ENCODE results near the gene FGF16. TPM values are rescaled to one million over a fixed set of nuclear protein-coding genes. Genes with fewer than 3 reads are reported as not detected.

Gene FGF16
- total and polyA plus RNA-seq, 5 donors from 2014 or later: not detected

DNA sequence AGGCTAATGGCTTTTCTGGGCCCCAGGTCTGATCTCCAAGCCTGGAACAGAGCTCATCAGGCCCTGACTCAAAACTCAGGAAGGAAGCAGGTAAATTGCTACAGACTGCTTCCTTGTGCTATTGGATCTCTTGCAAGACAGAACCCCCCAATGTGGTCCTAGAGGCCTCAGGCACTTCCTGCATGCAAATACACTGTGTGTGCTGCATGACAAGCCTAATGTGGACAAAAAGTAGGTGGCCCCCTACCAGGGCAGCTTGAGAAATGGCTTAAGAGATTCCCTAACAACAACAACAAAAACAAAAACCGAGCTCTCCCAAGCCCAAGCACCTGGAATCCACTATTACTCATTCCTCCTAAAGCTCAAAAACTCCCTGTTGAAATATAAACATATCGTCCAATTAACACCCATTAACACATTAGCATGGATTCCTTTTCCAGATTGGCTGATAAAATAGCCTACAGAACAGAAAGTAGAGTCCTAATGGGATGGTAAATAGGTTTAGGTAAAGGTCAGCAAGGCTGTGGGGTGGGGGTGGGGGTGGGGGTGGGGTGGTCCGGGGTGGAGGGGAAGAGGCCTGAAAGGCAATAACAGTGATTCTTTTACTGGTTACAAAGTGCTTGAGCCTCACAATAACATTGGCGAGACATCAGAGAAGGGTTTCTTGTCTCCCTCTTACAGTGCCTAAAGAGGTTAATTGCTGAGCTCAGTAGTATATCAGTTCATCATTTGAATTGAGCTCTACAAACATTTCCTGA, 24.1 kb upstream of the FGF16 start:
- no peaks in the 10 kb centered on the region for H3K9me3 Mint-ChIP-seq
- Histone ChIP-seq H3K27ac (ENCODE audit: insufficient read depth, low read length, poor library complexity, severe bottlenecking) (no peak overlapping the region), H3K36me3 (ENCODE audit: control insufficient read depth, insufficient read depth, low read length) (no peaks in the 10 kb centered on the region), H3K9me3 (ENCODE audit: control insufficient read depth in 2 of 2, low read length in 2 of 2) (no peaks in the 10 kb centered on the region), H3K4me3 (ENCODE audit: low read depth, low read length) (no peak overlapping the region), H3K27me3 (ENCODE audit: control insufficient read depth, insufficient read depth, low read length) (no peaks in the 10 kb centered on the region), H3K4me1 (ENCODE audit: control insufficient read depth, insufficient read depth, low read length, poor library complexity, severe bottlenecking) (no peaks in the 10 kb centered on the region)
- peaks cover 4% of the 10 kb centered on the region for H3K27me3 Mint-ChIP-seq
- no peak overlapping the region for H3K4me3 Mint-ChIP-seq
- no peaks in the 10 kb centered on the region for H3K36me3 Mint-ChIP-seq
- DNase-seq (no peak), ATAC-seq (ENCODE audit: low read depth in 2 of 2) (no peak)
- H3K27ac Mint-ChIP-seq: no peak overlapping the region
- no peaks in the 10 kb centered on the region for H3K4me1 Mint-ChIP-seq

DNA sequence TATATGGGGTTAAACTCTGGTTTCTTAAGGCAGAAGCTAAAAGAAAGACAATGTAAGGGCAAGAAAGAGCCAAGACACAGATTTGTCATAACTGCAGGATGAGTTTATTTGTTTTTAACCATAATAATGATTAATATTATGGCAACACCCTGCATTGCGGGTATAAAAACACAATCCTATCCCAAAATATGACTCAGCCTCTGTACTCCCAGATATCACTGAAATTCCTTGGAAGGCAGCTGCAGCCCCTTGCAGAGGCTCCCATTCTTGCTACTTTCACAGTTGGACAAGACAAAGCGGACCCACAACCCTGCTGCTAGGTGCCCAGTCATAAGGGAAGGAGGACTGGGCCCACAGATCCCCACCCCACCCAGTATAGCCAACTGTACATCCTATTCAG, 20.4 kb upstream of the FGF16 start:
- no peak for ATAC-seq (ENCODE audit: low read depth in 2 of 2)
- H3K27ac Mint-ChIP-seq: no peak overlapping the region

DNA sequence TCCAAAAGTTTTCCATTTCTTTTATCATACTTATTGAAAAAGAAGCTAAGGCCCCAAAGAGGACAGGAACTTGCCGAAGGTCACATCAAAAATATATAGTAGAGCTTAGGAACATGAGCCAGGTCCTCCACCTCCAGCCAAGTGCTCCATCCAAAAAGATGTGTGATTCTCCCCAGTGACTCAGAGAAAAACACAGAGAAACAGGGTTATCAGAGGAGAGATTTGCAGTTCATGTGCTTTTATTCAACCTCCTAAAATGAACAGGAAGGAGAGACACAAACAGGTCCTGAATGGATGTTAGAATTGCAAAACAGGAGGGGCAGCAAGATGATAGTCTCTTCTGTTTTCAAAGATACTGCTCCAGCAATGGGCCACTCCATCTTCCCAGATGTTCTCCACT, 19.6 kb upstream of the FGF16 start:
- no peaks in the 10 kb centered on the region for H3K36me3 Mint-ChIP-seq
- Histone ChIP-seq H3K27me3 (ENCODE audit: control insufficient read depth, insufficient read depth, low read length) (no peaks in the 10 kb centered on the region), H3K4me1 (ENCODE audit: control insufficient read depth, insufficient read depth, low read length, poor library complexity, severe bottlenecking) (no peaks in the 10 kb centered on the region), H3K36me3 (ENCODE audit: control insufficient read depth, insufficient read depth, low read length) (no peaks in the 10 kb centered on the region), H3K27ac (ENCODE audit: insufficient read depth, low read length, poor library complexity, severe bottlenecking) (no peak overlapping the region), H3K9me3 (ENCODE audit: control insufficient read depth in 2 of 2, low read length in 2 of 2) (no peaks in the 10 kb centered on the region), H3K4me3 (ENCODE audit: low read depth, low read length) (no peak overlapping the region)
- ATAC-seq (ENCODE audit: low read depth in 2 of 2) (no peak), DNase-seq (no peak)
- H3K4me3 Mint-ChIP-seq: no peak overlapping the region
- H3K9me3 Mint-ChIP-seq: no peaks in the 10 kb centered on the region
- peaks cover under 1% of the 10 kb centered on the region for H3K27me3 Mint-ChIP-seq
- no peaks in the 10 kb centered on the region for H3K4me1 Mint-ChIP-seq
- no peak overlapping the region for H3K27ac Mint-ChIP-seq

More for the DNA sequence above, 20.4 kb upstream of the FGF16 start:
- H3K4me3 Mint-ChIP-seq: no peak overlapping the region
- no peaks in the 10 kb centered on the region for H3K4me1 Mint-ChIP-seq
- no peak overlapping the region for H3K4me3 ChIP-seq (ENCODE audit: low read depth, low read length)
- no peaks in the 10 kb centered on the region for H3K36me3 Mint-ChIP-seq
- H3K9me3 ChIP-seq (ENCODE audit: control insufficient read depth in 2 of 2, low read length in 2 of 2): no peaks in the 10 kb centered on the region
- DNase-seq: no peak
- H3K4me1 ChIP-seq (ENCODE audit: control insufficient read depth, insufficient read depth, low read length, poor library complexity, severe bottlenecking): no peaks in the 10 kb centered on the region
- H3K27ac ChIP-seq (ENCODE audit: insufficient read depth, low read length, poor library complexity, severe bottlenecking): no peak overlapping the region
- peaks cover 4% of the 10 kb centered on the region for H3K27me3 Mint-ChIP-seq
- no peaks in the 10 kb centered on the region for H3K27me3 ChIP-seq (ENCODE audit: control insufficient read depth, insufficient read depth, low read length)
- no peaks in the 10 kb centered on the region for H3K36me3 ChIP-seq (ENCODE audit: control insufficient read depth, insufficient read depth, low read length)
- H3K9me3 Mint-ChIP-seq: no peaks in the 10 kb centered on the region

DNA sequence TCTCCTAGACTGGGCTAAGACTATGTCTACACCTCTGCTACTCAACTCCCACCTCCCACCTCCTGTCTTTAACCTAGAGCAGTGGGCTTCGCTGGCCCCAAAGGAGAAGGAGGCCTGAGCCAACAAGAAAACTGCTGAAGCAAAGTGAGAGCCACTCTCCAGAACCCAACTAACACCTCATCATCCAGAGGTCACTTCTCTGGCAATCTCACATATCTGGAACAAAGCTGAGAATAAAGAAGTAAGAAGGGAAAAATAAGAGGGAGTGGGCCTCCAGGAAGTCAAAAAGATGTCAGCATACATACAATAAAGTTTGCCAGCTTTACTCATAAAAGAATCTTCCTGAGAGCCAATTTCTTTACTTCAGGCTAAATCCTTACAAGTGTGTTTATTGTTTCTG, 18.6 kb upstream of the FGF16 start:
- Mint-ChIP-seq H3K4me3 (no peak overlapping the region), H3K4me1 (no peaks in the 10 kb centered on the region), H3K27me3 (no peaks in the 10 kb centered on the region), H3K27ac (no peak overlapping the region), H3K36me3 (no peaks in the 10 kb centered on the region), H3K9me3 (no peaks in the 10 kb centered on the region)
- no peak overlapping the region for H3K4me3 ChIP-seq (ENCODE audit: low read depth, low read length)
- H3K27me3 ChIP-seq (ENCODE audit: control insufficient read depth, insufficient read depth, low read length): no peaks in the 10 kb centered on the region
- no peaks in the 10 kb centered on the region for H3K9me3 ChIP-seq (ENCODE audit: control insufficient read depth in 2 of 2, low read length in 2 of 2)
- no peaks in the 10 kb centered on the region for H3K36me3 ChIP-seq (ENCODE audit: control insufficient read depth, insufficient read depth, low read length)
- H3K4me1 ChIP-seq (ENCODE audit: control insufficient read depth, insufficient read depth, low read length, poor library complexity, severe bottlenecking): no peaks in the 10 kb centered on the region
- no peak for DNase-seq
- no peak for ATAC-seq (ENCODE audit: low read depth in 2 of 2)
- H3K27ac ChIP-seq (ENCODE audit: insufficient read depth, low read length, poor library complexity, severe bottlenecking): no peak overlapping the region

DNA sequence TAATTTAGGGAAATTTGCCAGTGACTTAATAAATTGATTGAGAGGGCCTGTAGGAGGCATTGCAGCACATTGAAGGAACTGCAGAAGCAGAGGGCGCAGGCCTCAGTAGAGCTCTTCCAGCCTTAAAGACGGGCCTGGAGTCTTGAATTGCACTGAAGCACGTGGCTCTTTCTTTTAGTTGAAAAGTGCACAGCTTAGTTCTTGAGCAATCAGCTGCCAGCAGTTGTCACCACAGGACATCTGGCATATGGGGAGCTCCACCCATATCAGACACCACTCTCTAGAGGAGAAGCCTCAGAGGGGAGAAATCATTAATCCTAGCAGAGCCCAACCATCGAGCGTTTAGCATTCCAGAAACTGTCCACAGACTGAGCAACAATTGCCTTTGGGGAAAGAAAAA, 16.0 kb upstream of the FGF16 start:
- Histone ChIP-seq H3K9me3 (ENCODE audit: control insufficient read depth in 2 of 2, low read length in 2 of 2) (no peaks in the 10 kb centered on the region), H3K4me3 (ENCODE audit: low read depth, low read length) (no peak overlapping the region), H3K4me1 (ENCODE audit: control insufficient read depth, insufficient read depth, low read length, poor library complexity, severe bottlenecking) (no peaks in the 10 kb centered on the region), H3K27ac (ENCODE audit: insufficient read depth, low read length, poor library complexity, severe bottlenecking) (no peak overlapping the region), H3K36me3 (ENCODE audit: control insufficient read depth, insufficient read depth, low read length) (no peaks in the 10 kb centered on the region), H3K27me3 (ENCODE audit: control insufficient read depth, insufficient read depth, low read length) (no peaks in the 10 kb centered on the region)
- no peaks in the 10 kb centered on the region for H3K36me3 Mint-ChIP-seq
- no peaks in the 10 kb centered on the region for H3K9me3 Mint-ChIP-seq
- no peak overlapping the region for H3K27ac Mint-ChIP-seq
- no peak for DNase-seq
- H3K4me1 Mint-ChIP-seq: no peaks in the 10 kb centered on the region
- no peak overlapping the region for H3K4me3 Mint-ChIP-seq
- H3K27me3 Mint-ChIP-seq: no peaks in the 10 kb centered on the region
- no peak for ATAC-seq (ENCODE audit: low read depth in 2 of 2)

DNA sequence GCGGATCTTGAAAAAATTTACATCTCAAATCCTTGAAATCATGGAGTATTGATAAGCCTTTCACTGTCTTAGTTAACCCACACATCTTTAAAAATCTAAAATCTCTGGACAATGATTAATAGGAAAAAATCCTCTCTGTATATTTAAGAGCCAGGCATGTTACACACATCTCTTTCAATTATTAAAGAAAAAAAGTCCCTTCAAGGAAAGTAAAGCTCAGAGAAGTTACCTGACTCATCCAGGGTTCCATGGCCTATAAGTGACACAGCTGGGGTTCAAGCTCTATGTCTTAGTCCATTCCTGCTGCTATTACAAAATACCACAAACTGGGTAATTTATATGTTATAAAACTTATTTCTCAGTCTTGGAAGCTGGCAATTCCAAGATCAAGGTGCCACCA, 14.2 kb upstream of the FGF16 start:
- no peaks in the 10 kb centered on the region for H3K9me3 ChIP-seq (ENCODE audit: control insufficient read depth in 2 of 2, low read length in 2 of 2)
- no peak overlapping the region for H3K27ac Mint-ChIP-seq
- H3K27ac ChIP-seq (ENCODE audit: insufficient read depth, low read length, poor library complexity, severe bottlenecking): no peak overlapping the region
- H3K27me3 ChIP-seq (ENCODE audit: control insufficient read depth, insufficient read depth, low read length): no peaks in the 10 kb centered on the region
- no peaks in the 10 kb centered on the region for H3K27me3 Mint-ChIP-seq
- DNase-seq: no peak
- H3K4me1 ChIP-seq (ENCODE audit: control insufficient read depth, insufficient read depth, low read length, poor library complexity, severe bottlenecking): no peaks in the 10 kb centered on the region
- no peak overlapping the region for H3K4me3 Mint-ChIP-seq
- H3K36me3 Mint-ChIP-seq: no peaks in the 10 kb centered on the region
- no peak overlapping the region for H3K4me3 ChIP-seq (ENCODE audit: low read depth, low read length)
- no peaks in the 10 kb centered on the region for H3K9me3 Mint-ChIP-seq
- no peaks in the 10 kb centered on the region for H3K36me3 ChIP-seq (ENCODE audit: control insufficient read depth, insufficient read depth, low read length)
- H3K4me1 Mint-ChIP-seq: no peaks in the 10 kb centered on the region
- ATAC-seq (ENCODE audit: low read depth in 2 of 2): no peak

DNA sequence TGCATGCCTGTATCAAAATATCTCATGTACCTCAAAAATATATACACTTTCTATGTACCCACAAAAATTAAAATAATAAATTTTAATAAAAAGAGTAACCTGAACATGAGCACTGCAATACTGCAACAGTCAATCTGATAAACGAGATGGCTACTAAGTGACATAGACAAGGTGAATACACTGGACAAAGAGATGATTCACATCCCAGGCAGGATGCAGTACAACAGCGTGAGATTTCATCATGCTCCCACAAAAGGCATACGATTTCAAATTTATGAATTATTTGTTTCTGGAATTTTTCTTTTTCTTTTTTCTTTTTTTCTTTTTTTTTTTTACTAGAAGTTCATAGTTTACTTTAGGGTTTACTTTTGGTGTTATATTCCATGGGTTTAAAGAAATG, 12.2 kb upstream of the FGF16 start:
- no peaks in the 10 kb centered on the region for H3K36me3 ChIP-seq (ENCODE audit: control insufficient read depth, insufficient read depth, low read length)
- no peak for DNase-seq
- no peaks in the 10 kb centered on the region for H3K27me3 ChIP-seq (ENCODE audit: control insufficient read depth, insufficient read depth, low read length)
- Mint-ChIP-seq H3K27ac (no peak overlapping the region), H3K36me3 (no peaks in the 10 kb centered on the region), H3K4me3 (no peak overlapping the region), H3K4me1 (no peaks in the 10 kb centered on the region), H3K9me3 (no peaks in the 10 kb centered on the region), H3K27me3 (no peaks in the 10 kb centered on the region)
- no peak overlapping the region for H3K27ac ChIP-seq (ENCODE audit: insufficient read depth, low read length, poor library complexity, severe bottlenecking)
- H3K9me3 ChIP-seq (ENCODE audit: control insufficient read depth in 2 of 2, low read length in 2 of 2): no peaks in the 10 kb centered on the region
- no peak for ATAC-seq (ENCODE audit: low read depth in 2 of 2)
- no peak overlapping the region for H3K4me3 ChIP-seq (ENCODE audit: low read depth, low read length)
- H3K4me1 ChIP-seq (ENCODE audit: control insufficient read depth, insufficient read depth, low read length, poor library complexity, severe bottlenecking): no peaks in the 10 kb centered on the region

DNA sequence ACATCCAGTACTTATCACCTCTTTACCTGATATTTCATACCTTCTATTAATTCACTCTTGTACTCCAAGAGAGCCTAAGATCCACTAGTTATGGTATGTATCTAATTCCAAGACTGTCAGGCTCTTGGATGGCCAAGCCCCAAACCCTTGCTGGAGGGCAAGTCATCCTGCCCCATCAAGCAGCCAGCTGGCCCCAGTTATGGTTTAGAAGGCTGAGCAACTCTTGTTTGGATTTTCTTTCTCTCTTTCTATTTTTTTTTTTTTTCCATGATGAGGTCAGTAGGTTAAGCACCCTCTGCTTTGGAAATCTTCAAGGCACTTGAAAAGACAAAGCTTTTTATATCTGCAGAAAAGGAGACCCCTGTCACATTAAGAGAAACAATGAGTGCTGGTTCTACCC, 10.9 kb upstream of the FGF16 start:
- Mint-ChIP-seq H3K27ac (no peak overlapping the region), H3K27me3 (no peaks in the 10 kb centered on the region), H3K4me1 (peaks cover 0 to 2% (median 0%) of the 10 kb centered on the region in 4 donors), H3K9me3 (no peaks in the 10 kb centered on the region), H3K4me3 (no peak overlapping the region), H3K36me3 (no peaks in the 10 kb centered on the region)
- H3K4me3 ChIP-seq (ENCODE audit: low read depth, low read length): no peak overlapping the region
- no peak for DNase-seq
- H3K4me1 ChIP-seq (ENCODE audit: control insufficient read depth, insufficient read depth, low read length, poor library complexity, severe bottlenecking): no peaks in the 10 kb centered on the region
- ATAC-seq (ENCODE audit: low read depth in 2 of 2): no peak
- H3K36me3 ChIP-seq (ENCODE audit: control insufficient read depth, insufficient read depth, low read length): no peaks in the 10 kb centered on the region
- H3K27me3 ChIP-seq (ENCODE audit: control insufficient read depth, insufficient read depth, low read length): no peaks in the 10 kb centered on the region
- no peak overlapping the region for H3K27ac ChIP-seq (ENCODE audit: insufficient read depth, low read length, poor library complexity, severe bottlenecking)
- H3K9me3 ChIP-seq (ENCODE audit: control insufficient read depth in 2 of 2, low read length in 2 of 2): no peaks in the 10 kb centered on the region
